ENCODE results near the gene TCF7L1.

TCF7L1 gene

GRCh38 chr2:85163675-85164074, 30.5 kb downstream of the TCF7L1 start:
- no peak for DNase-seq (ENCODE audit: low read depth in 2 of 2)

GRCh38 chr2:85164145-85164569, 31.0 kb downstream of the TCF7L1 start:
- no peak for DNase-seq (ENCODE audit: low read depth in 2 of 2)

DNA sequence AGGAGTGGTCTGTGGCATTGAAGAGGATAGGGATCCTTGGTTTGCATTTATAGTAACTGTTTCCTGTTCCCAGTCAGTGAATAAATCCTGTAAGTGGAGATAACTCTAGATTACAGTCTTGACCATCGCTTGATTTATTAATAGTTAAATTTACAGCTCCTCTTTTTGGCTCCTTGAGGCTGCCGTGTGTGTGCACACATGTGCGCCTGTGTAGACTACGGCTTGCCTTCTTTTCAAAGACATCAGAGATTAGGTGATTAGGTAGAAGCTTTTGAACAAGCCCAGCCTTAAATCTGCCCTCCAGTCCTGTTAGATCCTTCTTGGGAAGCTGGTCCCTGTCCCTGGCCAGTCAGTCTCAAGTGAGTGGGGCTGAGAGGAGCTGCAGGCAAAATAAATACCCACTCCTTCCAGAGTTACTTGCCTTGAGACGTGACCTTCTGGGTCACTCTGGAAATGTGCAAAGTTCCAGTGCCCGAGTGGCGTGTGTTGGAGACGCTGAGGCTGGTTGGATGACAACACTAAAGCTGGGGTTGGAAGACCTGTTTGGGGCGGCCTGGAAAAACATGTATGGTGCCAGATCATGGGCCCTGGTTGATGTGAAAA, 32.0 kb downstream of the TCF7L1 start:
- no peak for DNase-seq (ENCODE audit: low read depth in 2 of 2)

- DNase-seq (ENCODE audit: low read depth in 2 of 2), result no peak
Observed at GRCh38 chr2:85166021-85166420, 32.8 kb downstream of the TCF7L1 start.

DNA sequence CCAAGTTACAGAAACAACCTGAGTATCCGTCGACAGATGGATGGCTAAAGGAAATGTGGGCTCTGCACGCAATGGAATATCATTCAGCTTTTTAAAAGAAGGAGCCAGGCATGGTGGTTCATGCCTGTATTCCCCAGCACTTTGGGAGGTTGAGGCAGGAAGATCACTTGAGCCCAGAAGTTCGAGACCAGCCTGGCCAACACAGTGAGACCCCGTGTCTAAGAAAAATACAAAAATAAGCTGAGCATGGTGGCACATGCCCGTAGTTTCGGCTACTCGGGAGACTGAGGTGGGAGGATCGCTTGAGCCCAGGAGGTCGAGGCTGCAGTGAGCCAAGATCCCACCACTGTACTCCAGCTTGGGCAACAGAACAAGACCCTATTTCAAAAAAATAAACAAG, 34.3 kb downstream of the TCF7L1 start:
- DNase-seq (ENCODE audit: low read depth in 2 of 2), result no peak

DNA sequence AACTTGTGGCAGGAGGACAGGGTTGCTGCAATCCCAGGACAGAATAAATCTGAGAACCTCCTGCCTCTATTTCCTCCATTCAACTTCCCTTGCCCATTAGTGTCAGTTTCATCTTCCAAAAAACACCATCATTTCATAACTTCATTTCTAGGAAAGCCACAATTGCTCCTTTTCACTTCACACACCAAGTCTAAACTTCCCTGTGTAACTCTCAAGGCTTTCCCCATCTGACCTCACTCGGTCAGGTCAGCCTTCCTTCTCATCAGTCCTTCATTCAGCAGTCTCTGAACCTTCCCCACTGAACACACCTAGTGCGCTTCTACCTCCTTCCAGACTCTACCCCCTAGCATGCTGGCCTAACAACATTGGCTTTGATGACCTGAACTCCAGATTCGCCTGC, 35.8 kb downstream of the TCF7L1 start:
- no peak for DNase-seq (ENCODE audit: low read depth in 2 of 2)

GRCh38 chr2:85169581-85169980, 36.4 kb downstream of the TCF7L1 start:
- DNase-seq (ENCODE audit: low read depth in 2 of 2), result no peak

GRCh38 chr2:85170938-85171475, 37.8 kb downstream of the TCF7L1 start:
- no peak for DNase-seq (ENCODE audit: low read depth in 2 of 2)

GRCh38 chr2:85171916-85172315, 38.7 kb downstream of the TCF7L1 start:
- no peak for DNase-seq (ENCODE audit: low read depth in 2 of 2)

- no peak for DNase-seq (ENCODE audit: low read depth in 2 of 2)
Observed at GRCh38 chr2:85173909-85174308, 40.7 kb downstream of the TCF7L1 start.

GRCh38 chr2:85174943-85175342, 41.8 kb downstream of the TCF7L1 start:
- DNase-seq (ENCODE audit: low read depth in 2 of 2), result no peak

- no peak for DNase-seq (ENCODE audit: low read depth in 2 of 2)
Observed at GRCh38 chr2:85175369-85176299, 42.4 kb downstream of the TCF7L1 start.

DNA sequence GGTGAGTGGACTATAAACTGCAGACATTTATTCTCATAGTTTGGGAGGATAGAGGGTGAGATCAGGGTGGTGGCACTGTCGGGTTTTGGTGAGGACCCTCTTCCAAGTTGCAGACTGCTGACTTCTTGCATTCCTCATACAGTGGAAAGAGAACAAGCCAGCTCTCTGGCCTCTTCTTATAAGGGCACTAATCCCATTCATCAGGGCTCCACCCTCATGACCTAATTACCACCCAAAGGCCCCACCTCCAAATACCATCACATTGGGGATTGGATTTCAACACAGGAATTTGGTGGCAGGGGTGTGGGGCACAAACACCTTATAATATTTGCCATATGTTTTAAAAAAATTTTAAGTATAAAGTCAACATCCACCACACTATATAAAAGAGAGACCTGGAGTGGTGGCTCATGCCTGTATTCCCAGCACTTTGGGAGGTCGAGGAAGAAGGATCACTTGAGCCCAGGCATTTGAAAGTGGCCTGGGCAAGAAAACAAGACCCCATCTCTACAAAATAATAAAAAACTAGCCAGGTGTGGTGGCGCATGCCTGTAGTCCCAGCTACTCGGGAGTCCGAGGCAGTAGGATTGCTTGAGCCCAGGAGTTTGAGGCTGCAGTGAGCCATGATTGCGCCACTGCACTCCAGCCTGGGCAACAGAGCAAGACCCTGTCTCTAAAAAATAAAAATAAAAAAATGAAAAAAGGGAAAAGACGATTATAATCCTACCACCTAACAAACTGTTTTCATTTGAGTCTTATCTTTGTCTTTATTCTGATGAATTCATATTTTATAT, 44.0 kb downstream of the TCF7L1 start:
- no peak for DNase-seq (ENCODE audit: low read depth in 2 of 2)

DNA sequence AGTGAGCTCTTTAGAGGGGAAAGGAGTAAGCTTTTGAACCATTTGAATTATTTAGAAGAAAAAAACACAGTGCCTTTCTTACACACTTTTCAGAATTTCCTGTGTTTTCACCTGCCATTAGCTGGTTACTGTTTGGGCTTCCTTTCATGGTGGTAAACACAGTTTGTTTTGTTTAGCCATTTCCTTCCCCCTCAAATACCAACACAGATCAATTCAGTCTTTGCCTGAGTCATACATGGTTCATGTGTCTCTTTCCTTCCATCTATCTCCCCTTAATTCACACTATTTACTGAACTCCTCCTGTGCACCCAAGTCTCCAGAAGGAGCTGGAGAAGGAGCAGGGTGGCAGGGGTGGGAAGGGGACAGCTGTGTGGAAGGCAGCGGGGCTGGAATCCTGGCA, 45.0 kb downstream of the TCF7L1 start:
- DNase-seq (ENCODE audit: low read depth in 2 of 2), result no peak

- DNase-seq (ENCODE audit: low read depth in 2 of 2), result no peak
Observed at GRCh38 chr2:85178980-85179411, 45.8 kb downstream of the TCF7L1 start.

GRCh38 chr2:85179541-85179940, 46.3 kb downstream of the TCF7L1 start:
- DNase-seq (ENCODE audit: low read depth in 2 of 2), result no peak

DNA sequence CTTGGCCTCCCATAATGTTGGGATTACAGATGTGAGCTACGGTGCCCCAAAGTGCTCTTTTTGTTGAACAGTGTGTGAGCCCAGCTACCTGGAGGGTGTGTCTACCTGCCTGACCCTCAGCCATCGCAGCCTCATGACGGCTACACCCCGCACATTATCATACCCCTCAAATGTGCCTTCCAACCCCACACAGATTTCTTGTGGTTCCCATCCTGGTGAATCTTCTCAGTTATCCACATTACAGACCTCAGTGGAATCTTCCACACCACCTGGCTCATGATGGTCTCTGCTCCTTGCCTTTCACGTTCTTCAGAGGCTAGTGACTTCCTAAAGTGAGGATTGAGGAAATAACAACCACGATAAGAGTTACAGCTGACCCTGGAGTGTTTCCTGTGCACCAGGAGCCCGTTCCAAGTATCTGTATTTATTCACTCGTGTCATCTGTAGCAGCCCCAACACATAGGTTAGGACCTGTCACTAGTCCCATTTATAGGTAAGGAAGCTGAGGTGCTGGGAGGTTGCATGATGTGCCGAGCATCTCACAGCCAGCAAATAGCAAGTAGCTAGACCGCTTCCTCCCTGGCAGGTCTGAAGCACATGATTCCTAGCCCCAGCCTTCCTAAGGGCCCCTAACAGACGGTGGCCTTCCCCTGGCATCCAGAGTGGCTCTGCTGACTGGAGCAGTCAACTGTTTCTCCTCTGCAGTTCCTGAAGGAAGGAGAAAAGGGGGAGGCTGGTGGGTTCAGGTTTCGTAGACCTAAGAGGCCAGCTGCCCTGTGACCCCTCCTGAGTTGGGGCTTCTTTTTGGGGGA, 47.3 kb downstream of the TCF7L1 start:
- DNase-seq (ENCODE audit: low read depth in 2 of 2), result no peak

GRCh38 chr2:85181134-85181631, 48.0 kb downstream of the TCF7L1 start:
- DNase-seq (ENCODE audit: low read depth in 2 of 2), result no peak

DNA sequence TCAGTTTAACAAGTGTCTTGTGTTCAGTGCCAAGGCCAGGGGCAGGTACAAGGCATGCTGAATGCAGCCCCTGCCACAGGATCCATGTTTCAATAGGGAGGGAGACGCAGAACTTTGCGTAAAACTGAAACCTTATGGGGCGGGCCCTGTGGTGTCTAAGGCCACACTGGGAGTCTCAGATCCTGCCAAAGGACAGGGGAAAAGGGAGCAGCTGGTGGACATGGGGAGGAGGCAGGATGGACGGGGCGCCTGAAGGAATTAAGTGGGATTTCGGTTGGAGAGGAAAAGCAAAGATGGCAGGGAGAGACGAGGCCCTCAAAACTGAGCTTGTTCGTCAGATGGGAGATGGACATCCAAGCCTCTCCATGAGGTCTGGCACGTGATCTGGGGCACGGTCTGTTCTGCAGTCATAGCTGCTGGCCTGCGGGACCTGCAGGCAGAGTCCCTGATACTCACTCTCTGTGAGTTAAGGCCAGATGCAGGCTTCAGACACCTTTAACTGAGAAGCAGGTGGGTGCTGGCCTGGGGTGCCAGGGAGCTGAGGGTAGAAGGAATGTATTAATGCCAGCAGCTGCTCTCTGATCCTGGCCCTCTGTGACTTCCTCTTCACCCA, 48.8 kb downstream of the TCF7L1 start:
- no peak for DNase-seq (ENCODE audit: low read depth in 2 of 2)

DNA sequence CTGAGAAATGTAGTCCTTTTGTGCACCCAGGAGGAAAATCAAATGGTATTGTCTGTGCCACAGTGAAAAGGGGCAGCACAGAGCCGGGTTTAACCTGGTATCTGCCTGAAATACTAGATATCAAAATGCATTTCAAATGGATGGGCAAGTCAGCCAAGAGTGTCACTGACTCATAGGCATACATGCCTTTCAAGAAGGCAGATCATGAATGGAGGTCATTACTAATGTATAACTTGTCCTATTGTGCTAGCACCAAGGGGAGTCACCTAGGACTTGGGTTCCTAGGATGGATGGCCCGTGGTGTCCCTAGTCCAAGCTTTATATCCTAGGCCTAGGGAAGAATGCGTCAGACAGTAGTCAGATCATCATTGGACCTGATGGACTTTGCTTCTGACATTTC, 49.9 kb downstream of the TCF7L1 start:
- no peak for DNase-seq (ENCODE audit: low read depth in 2 of 2)

DNA sequence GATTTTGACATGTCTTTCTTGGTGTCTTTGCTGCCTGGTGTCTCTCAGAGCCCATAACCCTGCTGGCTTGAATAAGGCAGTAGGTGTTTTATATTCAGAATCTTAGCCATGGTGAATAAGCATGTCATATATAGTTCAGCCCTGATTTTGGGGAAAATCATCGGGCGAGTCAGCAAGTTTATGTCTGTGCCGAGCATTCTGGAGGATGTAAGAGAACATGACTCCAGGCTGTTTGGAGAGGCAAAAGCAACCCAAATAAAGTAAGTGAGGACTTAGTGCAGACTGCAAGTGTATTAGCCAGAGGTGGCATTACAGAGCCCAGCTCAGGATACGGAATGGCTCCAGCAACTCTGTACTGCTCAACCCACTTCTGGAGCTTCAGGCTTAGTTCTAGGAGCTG, 50.3 kb downstream of the TCF7L1 start:
- no peak for DNase-seq (ENCODE audit: low read depth in 2 of 2)

Measured in stimulated activated CD4-positive, alpha-beta T cell treated with anti-CD3 and anti-CD28 coated beads, Interleukin-15, amount 100 ng/mL, for 48 hours (primary cell).